Central memory CD8-positive, alpha-beta T cell (primary cell): ENCODE measurements around the gene PECR.

ENCODE experiments used
- ATAC-seq: fragments of 150-1000 bp; cut with Tn5 transposase; replicated peaks from 2 replicates; pipeline ENCODE4 v1.10.0; 2022; ENCODE audit warnings: mild to moderate bottlenecking, moderate FRiP score, moderate number of reproducible peaks; ENCODE audit not compliant: poor library complexity, severe bottlenecking; ENCODE audit errors: extremely low read depth
- DNase-seq, 2 donors: peaks; one replicate each; pipeline ENCODE4 v3.0.0; 2021; ENCODE audit warnings: low spot score in 2 of 2
- H3K27ac Mint-ChIP-seq: one replicate; pipeline ENCODE4 v1.8.0; 2022; ENCODE audit warnings: low read depth, mild to moderate bottlenecking, moderate library complexity, mixed read lengths
- H3K27me3 Mint-ChIP-seq: one replicate; pipeline ENCODE4 v1.8.0; 2022; ENCODE audit warnings: mixed read lengths
- H3K36me3 Mint-ChIP-seq: one replicate; pipeline ENCODE4 v1.8.0; 2022; ENCODE audit warnings: mild to moderate bottlenecking, moderate library complexity, mixed read lengths; ENCODE audit not compliant: insufficient read depth
- H3K4me1 Mint-ChIP-seq: one replicate; pipeline ENCODE4 v1.8.0; 2022; ENCODE audit warnings: mixed read lengths
- H3K4me3 Mint-ChIP-seq: one replicate; pipeline ENCODE4 v1.8.0; 2022; ENCODE audit warnings: mild to moderate bottlenecking, moderate library complexity, mixed read lengths
- H3K9me3 Mint-ChIP-seq: one replicate; pipeline ENCODE4 v1.8.0; 2022; ENCODE audit warnings: mixed read lengths

Gene PECR

GRCh38 chr2:216081487-216082116, at the start of gene PECR, which contains the start of gene TMEM169:
Gene PECR (minus strand): TSS chr2:216081809. CDS start chr2:216081741, 68 bp downstream.
Gene TMEM169 (plus strand): TSS chr2:216081919. CDS start chr2:216095964, 14,045 bp downstream.
- Mint-ChIP-seq H3K9me3 (no peaks in the 10 kb centered on the region), H3K27me3 (no peaks in the 10 kb centered on the region), H3K4me3 (peak within 1 kb of the TSS; percentile 95), H3K36me3 (peaks cover 10% of the 10 kb centered on the region), H3K4me1 (peaks cover 53% of the 10 kb centered on the region), H3K27ac (peak within 1 kb of the TSS; percentile 95)
- DNase-seq (peak; percentile 41 to 49), ATAC-seq (peak; percentile 86)

- DNase-seq: no peak
- H3K4me3 Mint-ChIP-seq: no peak overlapping the region
- H3K27ac Mint-ChIP-seq: no peak overlapping the region
- peaks cover 50% of the 10 kb centered on the region for H3K4me1 Mint-ChIP-seq
- no peak for ATAC-seq
- no peaks in the 10 kb centered on the region for H3K27me3 Mint-ChIP-seq
- H3K9me3 Mint-ChIP-seq: no peaks in the 10 kb centered on the region
- H3K36me3 Mint-ChIP-seq: peaks cover 86% of the 10 kb centered on the region
These were observed 48.9 kb upstream of the PECR start for GRCh38 chr2:216130346-216130971.

GRCh38 chr2:216126943-216127342, 45.3 kb upstream of the PECR start:
- H3K4me1 Mint-ChIP-seq: peaks cover 39% of the 10 kb centered on the region
- H3K27me3 Mint-ChIP-seq: no peaks in the 10 kb centered on the region
- peaks cover 84% of the 10 kb centered on the region for H3K36me3 Mint-ChIP-seq
- ATAC-seq: no peak
- DNase-seq: no peak
- H3K9me3 Mint-ChIP-seq: no peaks in the 10 kb centered on the region
- no peak overlapping the region for H3K4me3 Mint-ChIP-seq
- peak overlapping the region; percentile 68 for H3K27ac Mint-ChIP-seq

GRCh38 chr2:216121255-216121654, 39.6 kb upstream of the PECR start:
- DNase-seq (no peak), ATAC-seq (no peak)
- H3K27me3 Mint-ChIP-seq: no peaks in the 10 kb centered on the region
- no peak overlapping the region for H3K4me3 Mint-ChIP-seq
- peaks cover 87% of the 10 kb centered on the region for H3K36me3 Mint-ChIP-seq
- peaks cover 39% of the 10 kb centered on the region for H3K4me1 Mint-ChIP-seq
- H3K9me3 Mint-ChIP-seq: no peaks in the 10 kb centered on the region
- no peak overlapping the region for H3K27ac Mint-ChIP-seq

- no peak for DNase-seq
- Mint-ChIP-seq H3K9me3 (no peaks in the 10 kb centered on the region), H3K27me3 (no peaks in the 10 kb centered on the region), H3K4me3 (no peak overlapping the region), H3K36me3 (peaks cover 82% of the 10 kb centered on the region), H3K27ac (no peak overlapping the region), H3K4me1 (peaks cover 49% of the 10 kb centered on the region)
- no peak for ATAC-seq
These were observed 38.4 kb upstream of the PECR start for GRCh38 chr2:216119986-216120385.

GRCh38 chr2:216119146-216119545, 37.5 kb upstream of the PECR start:
- no peak overlapping the region for H3K4me3 Mint-ChIP-seq
- no peaks in the 10 kb centered on the region for H3K9me3 Mint-ChIP-seq
- peaks cover 83% of the 10 kb centered on the region for H3K36me3 Mint-ChIP-seq
- no peak for DNase-seq
- peaks cover 50% of the 10 kb centered on the region for H3K4me1 Mint-ChIP-seq
- ATAC-seq: no peak
- no peak overlapping the region for H3K27ac Mint-ChIP-seq
- H3K27me3 Mint-ChIP-seq: no peaks in the 10 kb centered on the region

GRCh38 chr2:216118474-216118873, 36.9 kb upstream of the PECR start:
- Mint-ChIP-seq H3K4me1 (peaks cover 57% of the 10 kb centered on the region), H3K36me3 (peaks cover 83% of the 10 kb centered on the region), H3K27ac (no peak overlapping the region), H3K27me3 (no peaks in the 10 kb centered on the region), H3K9me3 (no peaks in the 10 kb centered on the region), H3K4me3 (no peak overlapping the region)
- DNase-seq (no peak), ATAC-seq (no peak)

GRCh38 chr2:216117561-216118340, 36.1 kb upstream of the PECR start:
- H3K36me3 Mint-ChIP-seq: peaks cover 81% of the 10 kb centered on the region
- no peak overlapping the region for H3K27ac Mint-ChIP-seq
- ATAC-seq: no peak
- H3K9me3 Mint-ChIP-seq: no peaks in the 10 kb centered on the region
- H3K4me3 Mint-ChIP-seq: no peak overlapping the region
- H3K27me3 Mint-ChIP-seq: no peaks in the 10 kb centered on the region
- DNase-seq: no peak
- peaks cover 63% of the 10 kb centered on the region for H3K4me1 Mint-ChIP-seq

GRCh38 chr2:216116418-216116817, 34.8 kb upstream of the PECR start:
- H3K9me3 Mint-ChIP-seq: no peaks in the 10 kb centered on the region
- H3K4me1 Mint-ChIP-seq: peaks cover 71% of the 10 kb centered on the region
- peak overlapping the region; percentile 91 for H3K27ac Mint-ChIP-seq
- ATAC-seq: no peak
- no peaks in the 10 kb centered on the region for H3K27me3 Mint-ChIP-seq
- peaks cover 76% of the 10 kb centered on the region for H3K36me3 Mint-ChIP-seq
- H3K4me3 Mint-ChIP-seq: peak overlapping the region; percentile 45
- DNase-seq: no peak

- H3K4me1 Mint-ChIP-seq: peaks cover 83% of the 10 kb centered on the region
- DNase-seq (peak; percentile 95 to 99), ATAC-seq (peak; percentile 83)
- no peaks in the 10 kb centered on the region for H3K27me3 Mint-ChIP-seq
- no peaks in the 10 kb centered on the region for H3K9me3 Mint-ChIP-seq
- H3K36me3 Mint-ChIP-seq: peaks cover 74% of the 10 kb centered on the region
- H3K27ac Mint-ChIP-seq: peak overlapping the region; percentile 91
- peak overlapping the region; percentile 84 for H3K4me3 Mint-ChIP-seq
These were observed 33.3 kb upstream of the PECR start for GRCh38 chr2:216114714-216115531.

- no peak for ATAC-seq
- Mint-ChIP-seq H3K36me3 (peaks cover 72% of the 10 kb centered on the region), H3K9me3 (no peaks in the 10 kb centered on the region), H3K4me1 (peaks cover 84% of the 10 kb centered on the region), H3K27ac (peak overlapping the region; percentile 91), H3K4me3 (peak overlapping the region; percentile 84), H3K27me3 (no peaks in the 10 kb centered on the region)
- DNase-seq: no peak
These were observed 32.7 kb upstream of the PECR start for GRCh38 chr2:216114382-216114713.

GRCh38 chr2:216113572-216113971, 32.0 kb upstream of the PECR start:
- no peaks in the 10 kb centered on the region for H3K9me3 Mint-ChIP-seq
- H3K4me1 Mint-ChIP-seq: peaks cover 92% of the 10 kb centered on the region
- peaks cover 71% of the 10 kb centered on the region for H3K36me3 Mint-ChIP-seq
- no peak for DNase-seq
- H3K27me3 Mint-ChIP-seq: no peaks in the 10 kb centered on the region
- H3K27ac Mint-ChIP-seq: peak overlapping the region; percentile 91
- no peak overlapping the region for H3K4me3 Mint-ChIP-seq
- ATAC-seq: no peak
